Hematopoietic multipotent progenitor cell treated with erythropoietin and hydrocortisone succinate and interleukin-3 and kit ligand, for 15 days (in vitro differentiated cells): ENCODE measurements around the gene EDIL3.
"Not testable (repeated sequence)": the region's sequence is repeated elsewhere in the genome, so short reads cannot be mapped to it uniquely, and the experiment has no call there.

Experiments used
- DNase-seq: peaks from one replicate; pipeline ENCODE4 v3.0.0-alpha.2; 2015; ENCODE audit warnings: low spot score

The EDIL3 gene

DNA sequence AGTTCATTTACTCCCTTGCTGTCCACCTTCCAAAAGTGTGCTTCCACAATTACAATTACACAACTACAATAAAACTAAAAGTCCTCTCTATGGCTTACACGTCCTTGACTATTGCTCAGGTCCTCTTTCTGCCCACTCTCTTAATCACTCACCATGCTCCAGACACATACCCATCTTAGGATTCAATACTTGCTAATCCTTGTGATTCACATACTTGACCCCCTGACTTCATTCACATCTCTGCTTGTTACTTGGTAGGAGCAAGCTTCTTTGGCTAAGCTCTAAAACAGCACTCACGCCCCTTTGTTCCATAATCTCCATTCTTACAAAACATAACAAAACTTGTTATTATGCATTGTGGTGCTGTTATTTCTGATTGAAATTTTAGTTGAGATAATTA lies 215.8 kb downstream of the EDIL3 start:
- no peak for DNase-seq

- no peak for DNase-seq
Measured at GRCh38 chr5:84163671-84164070, 221.0 kb downstream of the EDIL3 start.

DNA sequence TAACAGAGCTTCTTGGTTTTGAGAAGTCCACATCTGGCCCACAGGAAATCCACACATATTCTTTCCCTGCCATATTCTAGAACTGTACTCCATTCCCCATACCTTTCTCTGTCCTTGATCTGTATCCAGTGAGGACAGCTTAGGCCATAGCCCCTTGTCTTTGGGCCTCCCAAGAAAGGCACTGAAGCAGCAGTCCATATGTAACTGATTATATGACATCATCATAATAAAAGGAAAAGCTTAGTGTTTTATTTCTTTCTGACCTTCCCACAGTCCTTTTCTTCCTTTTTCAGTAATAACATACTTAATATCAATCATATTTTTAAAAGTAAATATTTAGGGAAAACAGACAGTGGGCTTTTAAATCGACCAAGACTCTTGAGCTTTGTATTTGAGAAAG lies 222.0 kb downstream of the EDIL3 start:
- DNase-seq: no peak

DNA sequence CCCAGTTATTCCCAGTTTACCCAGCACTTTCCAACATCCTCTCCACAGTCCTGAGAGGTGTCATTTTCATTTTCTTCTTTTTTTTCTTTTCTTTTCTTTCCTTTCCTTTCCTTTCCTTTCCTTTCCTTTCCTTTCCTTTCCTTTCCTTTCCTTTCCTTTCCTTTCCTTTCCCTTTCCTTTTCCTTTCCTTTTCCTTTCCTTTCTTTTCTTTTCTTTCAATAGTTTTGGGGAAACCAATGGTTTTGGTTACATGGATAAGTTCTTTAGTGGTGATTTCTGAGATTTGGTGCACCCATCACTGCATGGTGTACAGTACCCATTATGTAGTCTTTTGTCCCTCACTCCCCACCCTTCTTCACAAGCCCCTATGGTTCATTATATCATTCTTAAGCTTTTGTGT lies 224.0 kb downstream of the EDIL3 start:
- not testable (repeated sequence) for DNase-seq

DNA sequence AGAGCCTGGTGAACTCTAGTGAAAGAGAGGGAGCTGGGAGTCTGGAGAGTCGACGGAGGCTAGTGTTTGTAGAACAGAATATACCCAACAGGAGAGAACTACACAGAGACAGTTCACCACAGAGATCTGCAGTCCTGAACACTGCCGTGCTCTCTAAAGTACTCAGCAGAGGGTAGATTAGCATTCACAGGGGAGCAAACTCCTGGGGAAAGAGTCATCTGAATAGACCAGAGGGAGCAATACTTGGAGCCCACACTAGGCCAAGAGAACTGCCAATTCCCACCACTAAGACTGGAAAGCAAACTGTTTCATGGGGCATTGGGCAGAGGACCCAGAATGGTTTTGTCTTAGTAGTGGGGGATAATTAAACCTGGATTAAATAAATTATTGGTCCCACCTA lies 235.6 kb downstream of the EDIL3 start:
- DNase-seq: no peak

DNA sequence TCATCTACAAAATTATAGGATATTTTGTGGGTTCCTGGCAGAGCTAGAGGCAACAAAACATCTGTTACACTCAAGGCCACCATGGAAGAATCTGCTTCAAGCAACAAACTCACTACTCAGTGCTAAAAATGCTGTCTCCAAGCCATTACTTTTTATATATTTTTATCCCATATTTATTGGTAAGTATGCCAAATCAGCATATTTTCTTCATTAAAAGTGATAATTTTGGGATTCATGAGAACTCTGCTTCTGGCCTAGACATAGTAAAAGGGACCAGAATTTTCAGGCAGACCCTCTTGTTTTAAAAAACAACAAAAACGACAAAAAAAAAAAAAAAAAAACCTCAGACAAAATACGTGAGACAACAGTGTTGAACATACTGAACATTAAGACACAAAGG lies 236.0 kb downstream of the EDIL3 start:
- DNase-seq: no peak

GRCh38 chr5:84137541-84137940 lies 247.1 kb downstream of the EDIL3 start:
- no peak for DNase-seq

DNA sequence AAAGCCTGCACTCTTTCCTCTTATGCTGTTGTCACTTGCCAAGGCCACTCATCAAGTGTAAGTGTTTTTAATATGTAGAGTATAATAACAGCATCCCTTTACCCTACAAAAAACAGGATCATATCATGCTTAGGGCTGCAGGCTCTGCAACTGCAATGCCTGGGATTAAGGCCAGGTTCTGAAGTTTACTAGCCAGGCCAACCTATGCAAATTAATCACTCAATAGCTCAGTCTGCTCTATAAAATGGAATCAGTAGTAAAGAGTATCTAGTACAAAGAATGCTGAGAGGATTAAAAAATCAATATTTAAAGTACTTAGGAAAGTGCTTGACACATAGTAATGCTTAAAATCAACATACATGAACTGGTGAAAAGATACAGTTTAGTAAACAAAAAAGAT lies 253.3 kb downstream of the EDIL3 start:
- no peak for DNase-seq

- no peak for DNase-seq
Measured at GRCh38 chr5:84130006-84130580, 254.6 kb downstream of the EDIL3 start.

DNA sequence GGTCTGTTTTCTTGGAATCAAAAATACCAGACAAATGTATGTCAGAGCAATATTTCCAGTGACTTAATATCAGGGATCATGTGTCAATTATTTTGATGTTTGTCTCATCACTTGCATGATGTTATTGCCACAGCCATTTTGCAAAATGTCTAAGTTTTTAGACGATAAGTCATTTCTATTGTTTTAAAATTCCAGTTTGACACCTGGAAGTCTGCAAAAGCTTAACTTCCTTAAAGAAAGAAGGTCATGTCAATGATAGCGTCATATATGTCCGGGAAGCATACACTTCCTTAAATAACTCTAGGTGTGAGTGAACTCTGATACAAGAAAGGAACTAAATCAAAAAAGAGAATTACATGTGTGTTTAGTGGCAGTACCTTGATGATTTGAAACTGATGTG lies 259.5 kb downstream of the EDIL3 start:
- no peak for DNase-seq

- no peak for DNase-seq
Measured at GRCh38 chr5:84119252-84119651, 265.4 kb downstream of the EDIL3 start.

DNA sequence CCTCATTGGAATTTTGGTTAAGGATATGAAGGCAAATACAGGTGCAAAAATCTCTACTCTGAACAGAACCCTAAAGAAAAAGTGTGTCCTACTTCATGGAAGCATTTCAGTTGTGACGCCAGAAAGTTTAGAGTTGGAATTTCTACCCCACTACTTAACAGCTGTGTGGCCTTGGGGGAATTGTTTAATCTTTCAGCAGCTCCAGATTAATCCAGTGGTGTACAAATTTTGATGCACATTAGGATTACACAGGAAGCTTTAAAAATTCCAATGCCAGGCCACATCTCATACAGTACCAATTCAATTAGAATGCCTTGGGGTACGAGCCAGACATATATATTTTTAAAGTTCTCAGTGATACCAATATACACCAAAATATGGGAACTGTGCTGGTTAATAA lies 266.1 kb downstream of the EDIL3 start:
- DNase-seq: no peak

GRCh38 chr5:84115727-84116126 lies 269.0 kb downstream of the EDIL3 start:
- no peak for DNase-seq

DNA sequence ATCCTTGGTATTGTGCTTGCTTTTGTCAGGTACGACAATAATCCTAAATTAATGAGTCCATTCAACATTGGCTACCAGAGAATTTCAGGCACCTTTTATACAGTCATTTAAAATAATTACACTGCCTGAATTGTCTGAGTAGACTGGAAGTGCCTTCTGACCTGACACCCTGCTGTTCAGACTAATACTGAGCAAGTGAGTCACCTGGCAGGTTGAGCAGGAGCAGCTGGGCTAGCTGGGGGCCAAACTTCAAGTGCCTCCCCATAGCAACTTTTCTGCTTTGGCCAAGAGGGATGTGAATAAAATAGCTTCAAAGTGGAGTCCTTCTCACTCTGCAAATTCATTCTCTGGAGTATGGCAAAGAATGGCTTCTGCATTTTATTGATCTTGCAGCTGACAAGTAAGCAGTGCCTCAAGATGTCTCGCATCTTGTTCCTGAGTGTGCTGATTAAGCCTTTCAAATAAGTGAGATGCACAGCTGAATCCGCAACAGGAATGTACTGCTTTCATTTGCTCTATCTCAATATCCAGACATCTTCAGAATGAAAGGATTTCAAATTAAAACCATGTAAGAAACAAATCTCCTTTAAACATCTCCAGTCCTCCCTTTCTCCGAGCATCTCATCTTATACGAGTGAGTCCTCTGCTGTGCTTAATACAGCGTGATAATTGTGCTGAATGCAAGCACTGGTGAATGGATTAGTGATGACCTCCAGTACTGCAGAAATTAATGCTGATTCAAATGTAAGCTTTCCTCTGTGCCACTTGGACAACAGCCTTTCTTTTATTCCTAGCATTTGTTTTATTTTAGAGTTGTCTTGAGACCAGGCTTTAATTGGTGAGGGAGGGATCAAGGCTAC lies 271.2 kb downstream of the EDIL3 start:
- no peak for DNase-seq

DNA sequence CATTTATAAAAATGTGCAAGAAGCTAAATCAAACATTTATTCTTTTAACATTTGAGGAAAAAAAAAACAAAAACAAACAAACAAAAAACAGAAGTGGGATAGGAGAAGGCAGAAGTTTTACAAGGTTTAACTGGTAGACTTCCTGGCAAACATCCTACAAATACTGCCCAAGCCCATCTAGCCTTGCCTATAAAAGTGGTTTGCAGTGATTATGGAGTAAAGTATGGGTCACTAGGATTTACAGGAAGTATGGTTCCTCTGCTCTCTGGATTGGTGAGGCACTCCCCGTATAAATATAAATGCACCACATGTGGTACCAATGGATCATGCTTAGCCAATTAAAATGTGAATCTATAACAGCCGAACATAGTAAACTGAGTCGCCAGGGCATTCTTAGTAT lies 291.9 kb downstream of the EDIL3 start:
- no peak for DNase-seq

DNA sequence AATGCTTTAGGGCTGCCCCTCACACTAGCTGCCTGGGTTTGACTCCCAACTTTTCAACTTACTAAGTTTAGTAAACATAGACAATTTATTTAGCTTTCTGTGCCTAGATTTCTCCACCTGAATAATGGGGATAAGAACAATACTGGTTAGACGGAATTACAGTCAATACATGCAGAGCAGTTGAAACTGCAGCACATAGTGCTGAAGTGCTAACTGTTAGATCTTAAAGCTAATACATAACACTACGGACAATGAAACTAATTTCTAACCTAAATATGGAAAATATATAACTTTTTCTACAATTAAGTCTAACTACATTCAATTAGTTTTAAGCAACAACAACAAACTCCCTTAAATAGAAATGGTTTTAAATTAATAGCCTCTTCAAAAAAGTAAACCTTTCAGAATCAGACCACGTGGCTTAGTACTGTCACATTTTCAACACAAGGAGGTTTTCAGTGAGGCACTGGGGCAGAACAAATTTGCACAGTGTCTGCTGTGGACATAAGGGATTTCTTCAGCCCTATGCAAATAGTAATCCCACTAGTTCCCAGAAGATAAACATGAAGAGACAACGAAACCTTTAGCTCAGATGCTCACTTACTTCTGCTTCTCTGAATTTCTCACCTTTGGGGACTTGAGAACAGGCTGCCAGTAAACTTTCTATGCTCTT lies 293.4 kb downstream of the EDIL3 start:
- no peak for DNase-seq

DNA sequence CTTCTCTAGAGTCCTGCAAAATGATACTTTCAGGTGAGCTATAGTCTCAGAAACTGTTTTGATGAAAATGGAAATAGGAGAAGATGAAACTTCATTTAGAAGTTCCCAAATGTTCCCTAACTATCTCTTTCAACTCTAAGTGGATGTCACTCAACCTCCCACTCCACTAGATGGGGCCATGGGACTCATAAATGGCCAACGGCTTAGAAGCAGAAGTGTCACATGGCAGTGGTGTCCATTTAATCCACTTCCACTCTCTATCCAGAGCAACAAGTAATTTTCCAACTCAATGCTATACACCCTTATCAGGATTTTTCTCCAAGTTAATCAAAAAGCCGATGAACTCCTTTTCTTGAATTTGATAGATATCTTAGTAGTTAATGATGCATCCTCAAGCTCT lies 295.7 kb downstream of the EDIL3 start:
- DNase-seq: no peak

DNA sequence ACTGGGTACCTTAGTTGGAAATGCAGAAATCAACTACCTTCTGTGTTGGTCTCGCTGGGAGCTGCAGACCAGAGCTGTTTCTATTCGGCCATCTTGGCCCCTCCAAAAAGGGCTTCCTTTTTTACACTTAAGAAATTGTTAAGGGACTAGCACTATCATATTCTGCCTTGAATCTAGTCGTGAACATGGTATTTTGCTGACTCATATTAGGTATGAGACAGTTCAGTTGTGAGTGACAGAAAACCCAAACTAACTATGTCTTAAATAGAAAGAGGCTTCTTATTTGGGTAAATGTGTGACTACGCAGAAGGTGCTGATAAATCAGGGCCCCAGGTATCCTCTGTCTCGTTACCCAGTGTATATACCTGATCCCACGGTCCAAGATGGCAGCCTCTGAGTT lies 298.2 kb downstream of the EDIL3 start:
- no peak for DNase-seq

DNA sequence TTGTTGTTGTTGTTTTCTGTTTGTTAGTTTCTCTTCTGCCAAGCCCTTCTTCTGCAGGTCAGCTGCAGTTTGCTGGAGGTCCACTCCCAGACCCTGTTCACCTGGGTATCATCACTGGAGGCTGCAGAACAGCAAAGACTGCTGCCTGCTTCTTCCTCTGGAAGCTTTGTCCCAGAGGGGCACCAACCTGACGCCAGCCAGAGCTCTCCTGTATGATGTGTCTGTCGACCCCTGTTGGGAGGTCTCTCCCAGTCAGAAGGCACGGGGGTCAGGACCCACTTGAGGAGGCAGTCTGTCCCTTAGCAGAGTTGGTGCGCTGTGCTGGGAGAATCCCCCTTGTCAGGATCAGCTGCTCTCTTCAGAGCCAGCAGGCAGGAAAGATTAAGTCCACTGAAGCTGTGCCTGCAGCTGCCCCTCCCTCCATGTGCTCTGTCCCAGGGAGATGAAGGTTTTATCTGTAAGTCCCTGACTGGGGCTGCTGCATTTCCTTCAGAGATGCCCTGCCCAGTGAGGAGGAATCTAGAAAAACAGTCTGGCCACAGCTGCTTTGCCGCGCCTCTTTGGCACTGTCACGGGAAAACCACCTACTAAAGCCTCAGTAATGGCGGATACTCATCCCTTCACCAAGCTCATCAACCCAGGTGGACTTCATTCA lies 299.2 kb downstream of the EDIL3 start:
- DNase-seq: no peak

GRCh38 chr5:84080908-84081307 lies 303.8 kb downstream of the EDIL3 start:
- no peak for DNase-seq

- no peak for DNase-seq
Measured at GRCh38 chr5:84072339-84072738, 312.3 kb downstream of the EDIL3 start.

- no peak for DNase-seq
Measured at GRCh38 chr5:84069608-84070179, 315.0 kb downstream of the EDIL3 start.
